ENCODE measurements around the gene NFATC1.

The NFATC1 gene

GRCh38 chr18:79496237-79496977 is 100.7 kb downstream of the NFATC1 start:
- Histone ChIP-seq H2BK12ac (ENCODE audit: low read length) (no peak overlapping the region), H2BK120ac (ENCODE audit: low read depth, low read length) (no peak overlapping the region), H3K18ac (ENCODE audit: low read length) (peak overlapping the region; percentile 17), H3K27me3 (ENCODE audit: control insufficient read depth in 3 of 3, insufficient read depth in 3 of 3, low read depth in 1 of 3, low read length in 3 of 3) (no peaks in the 10 kb centered on the region), H4K91ac (ENCODE audit: low read depth, low read length, poor library complexity) (no peak overlapping the region), H3K9me3 (replicated peaks in 1 of 2; ENCODE audit: control insufficient read depth in 2 of 2, insufficient read depth in 1 of 2, low read depth in 1 of 2, low read length in 2 of 2) (peaks cover 4 to 10% of the 10 kb centered on the region in 2 donors), H3K14ac (ENCODE audit: low read length) (peak overlapping the region; percentile 33), H3K79me1 (ENCODE audit: low read depth, low read length) (no peaks in the 10 kb centered on the region), H3K27ac (replicated peaks; ENCODE audit: low read length) (no peak overlapping the region), H3K4me3 (ENCODE audit: low read length in 2 of 2) (peak overlapping the region in 1 of 2 donors; percentile 23), H3K4ac (ENCODE audit: low read length) (no peak overlapping the region), H4K8ac (ENCODE audit: low read depth, low read length) (no peak overlapping the region), H3K36me3 (replicated peaks in 1 of 2; ENCODE audit: control insufficient read depth in 2 of 2, insufficient read depth in 2 of 2, low read length in 2 of 2) (no peaks in the 10 kb centered on the region), H2BK15ac (ENCODE audit: low read length) (no peak overlapping the region), H3K4me1 (ENCODE audit: control insufficient read depth in 2 of 2, insufficient read depth in 1 of 2, low read depth in 1 of 2, low read length in 2 of 2) (no peaks in the 10 kb centered on the region), H3K9ac (ENCODE audit: low read depth, low read length, poor library complexity) (no peak overlapping the region), H3K23ac (ENCODE audit: low read depth, low read length, poor library complexity) (no peak overlapping the region), H2BK5ac (ENCODE audit: low read length) (no peak overlapping the region), H3K4me2 (ENCODE audit: insufficient read depth, low read length, poor library complexity, severe bottlenecking) (no peak overlapping the region), H2AFZ (ENCODE audit: low read length) (no peak overlapping the region), H2AK5ac (ENCODE audit: low read depth, low read length) (no peak overlapping the region)
- WGBS, 2 donors (ENCODE audit: extremely low coverage in 2 of 2, insufficient read length in 2 of 2, insufficient replicate concordance in 1 of 2) = no CpG with 5 or more reads among the region's 32 CpGs
- no peak for DNase-seq (ENCODE audit: low spot score)

- H3K27ac ChIP-seq (replicated peaks; ENCODE audit: low read length) = no peak overlapping the region
- no peak for DNase-seq (ENCODE audit: low spot score)
Observed at GRCh38 chr18:79496978-79497637, 101.4 kb downstream of the NFATC1 start.

GRCh38 chr18:79497638-79498081 is 101.9 kb downstream of the NFATC1 start:
- no CpG with 5 or more reads among the region's 4 CpGs for WGBS, 2 donors (ENCODE audit: extremely low coverage in 2 of 2, insufficient read length in 2 of 2, insufficient replicate concordance in 1 of 2)
- no peak overlapping the region for H3K14ac ChIP-seq (ENCODE audit: low read length)

More at GRCh38 chr18:79496978-79497637, 101.4 kb downstream of the NFATC1 start:
- no peak overlapping the region for H2BK120ac ChIP-seq (ENCODE audit: low read depth, low read length)
- no peaks in the 10 kb centered on the region for H3K27me3 ChIP-seq (ENCODE audit: control insufficient read depth in 3 of 3, insufficient read depth in 3 of 3, low read depth in 1 of 3, low read length in 3 of 3)
- H2AK5ac ChIP-seq (ENCODE audit: low read depth, low read length) = no peak overlapping the region
- H2BK5ac ChIP-seq (ENCODE audit: low read length) = no peak overlapping the region
- no peak overlapping the region for H3K4me2 ChIP-seq (ENCODE audit: insufficient read depth, low read length, poor library complexity, severe bottlenecking)
- H3K9me3 ChIP-seq (replicated peaks in 1 of 2; ENCODE audit: control insufficient read depth in 2 of 2, insufficient read depth in 1 of 2, low read depth in 1 of 2, low read length in 2 of 2) = peaks cover 4 to 10% of the 10 kb centered on the region in 2 donors
- H3K4me3 ChIP-seq (ENCODE audit: low read length in 2 of 2) = no peak overlapping the region
- no peak overlapping the region for H3K4ac ChIP-seq (ENCODE audit: low read length)
- H4K91ac ChIP-seq (ENCODE audit: low read depth, low read length, poor library complexity) = no peak overlapping the region
- H3K36me3 ChIP-seq (replicated peaks in 1 of 2; ENCODE audit: control insufficient read depth in 2 of 2, insufficient read depth in 2 of 2, low read length in 2 of 2) = no peaks in the 10 kb centered on the region
- H3K4me1 ChIP-seq (ENCODE audit: control insufficient read depth in 2 of 2, insufficient read depth in 1 of 2, low read depth in 1 of 2, low read length in 2 of 2) = no peaks in the 10 kb centered on the region
- no peak overlapping the region for H3K9ac ChIP-seq (ENCODE audit: low read depth, low read length, poor library complexity)
- no peak overlapping the region for H3K18ac ChIP-seq (ENCODE audit: low read length)
- no peak overlapping the region for H3K14ac ChIP-seq (ENCODE audit: low read length)
- no peak overlapping the region for H3K23ac ChIP-seq (ENCODE audit: low read depth, low read length, poor library complexity)
- no CpG with 5 or more reads among the region's 22 CpGs for WGBS, 2 donors (ENCODE audit: extremely low coverage in 2 of 2, insufficient read length in 2 of 2, insufficient replicate concordance in 1 of 2)
- H4K8ac ChIP-seq (ENCODE audit: low read depth, low read length) = no peak overlapping the region
- H2BK15ac ChIP-seq (ENCODE audit: low read length) = no peak overlapping the region
- no peak overlapping the region for H2BK12ac ChIP-seq (ENCODE audit: low read length)
- no peak overlapping the region for H2AFZ ChIP-seq (ENCODE audit: low read length)
- no peaks in the 10 kb centered on the region for H3K79me1 ChIP-seq (ENCODE audit: low read depth, low read length)

DNA sequence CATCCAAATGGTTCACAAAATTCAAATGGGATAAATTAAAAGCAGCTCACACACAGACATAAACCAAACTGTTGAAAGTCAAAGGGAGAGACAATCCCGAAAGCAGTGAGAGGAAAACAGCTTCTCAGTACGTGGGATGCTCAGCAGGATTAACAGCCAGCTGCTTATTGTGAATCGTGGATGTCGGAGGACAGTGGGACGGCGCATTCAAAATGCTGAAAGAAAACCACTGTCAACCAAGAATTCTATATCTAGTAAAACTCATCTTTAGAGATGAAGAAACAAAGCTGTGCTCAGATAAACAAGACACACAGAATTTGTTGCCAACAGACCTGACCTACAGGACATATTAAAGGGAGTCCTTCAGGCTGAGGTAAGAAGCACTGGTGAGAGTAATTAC is 102.9 kb downstream of the NFATC1 start:
- Histone ChIP-seq H4K91ac (ENCODE audit: low read depth, low read length, poor library complexity) (no peak overlapping the region), H3K36me3 (replicated peaks in 1 of 2; ENCODE audit: control insufficient read depth in 2 of 2, insufficient read depth in 2 of 2, low read length in 2 of 2) (no peaks in the 10 kb centered on the region), H3K4me1 (ENCODE audit: control insufficient read depth in 2 of 2, insufficient read depth in 1 of 2, low read depth in 1 of 2, low read length in 2 of 2) (no peaks in the 10 kb centered on the region), H3K4me3 (ENCODE audit: low read length in 2 of 2) (no peak overlapping the region), H2AFZ (ENCODE audit: low read length) (no peak overlapping the region), H3K14ac (ENCODE audit: low read length) (no peak overlapping the region), H2BK5ac (ENCODE audit: low read length) (no peak overlapping the region), H3K4ac (ENCODE audit: low read length) (no peak overlapping the region), H3K4me2 (ENCODE audit: insufficient read depth, low read length, poor library complexity, severe bottlenecking) (no peak overlapping the region), H2AK5ac (ENCODE audit: low read depth, low read length) (no peak overlapping the region), H3K79me1 (ENCODE audit: low read depth, low read length) (no peaks in the 10 kb centered on the region), H2BK12ac (ENCODE audit: low read length) (no peak overlapping the region), H2BK15ac (ENCODE audit: low read length) (no peak overlapping the region), H2BK120ac (ENCODE audit: low read depth, low read length) (no peak overlapping the region), H4K8ac (ENCODE audit: low read depth, low read length) (no peak overlapping the region), H3K18ac (ENCODE audit: low read length) (no peak overlapping the region), H3K9me3 (replicated peaks in 1 of 2; ENCODE audit: control insufficient read depth in 2 of 2, insufficient read depth in 1 of 2, low read depth in 1 of 2, low read length in 2 of 2) (peaks cover 4 to 10% of the 10 kb centered on the region in 2 donors), H3K27me3 (ENCODE audit: control insufficient read depth in 3 of 3, insufficient read depth in 3 of 3, low read depth in 1 of 3, low read length in 3 of 3) (peaks cover 0 to 3% (median 0%) of the 10 kb centered on the region in 3 experiments), H3K9ac (ENCODE audit: low read depth, low read length, poor library complexity) (no peak overlapping the region), H3K23ac (ENCODE audit: low read depth, low read length, poor library complexity) (no peak overlapping the region), H3K27ac (replicated peaks; ENCODE audit: low read length) (no peak overlapping the region)
- WGBS, 2 donors (ENCODE audit: extremely low coverage in 2 of 2, insufficient read length in 2 of 2, insufficient replicate concordance in 1 of 2) = no CpG with 5 or more reads among the region's 6 CpGs
- DNase-seq (ENCODE audit: low spot score) = no peak

More at GRCh38 chr18:79497638-79498081, 101.9 kb downstream of the NFATC1 start:
- no peak overlapping the region for H3K4ac ChIP-seq (ENCODE audit: low read length)
- no peak overlapping the region for H2AK5ac ChIP-seq (ENCODE audit: low read depth, low read length)
- no peaks in the 10 kb centered on the region for H3K36me3 ChIP-seq (replicated peaks in 1 of 2; ENCODE audit: control insufficient read depth in 2 of 2, insufficient read depth in 2 of 2, low read length in 2 of 2)
- no peak overlapping the region for H2BK12ac ChIP-seq (ENCODE audit: low read length)
- H4K91ac ChIP-seq (ENCODE audit: low read depth, low read length, poor library complexity) = no peak overlapping the region
- no peak overlapping the region for H3K9ac ChIP-seq (ENCODE audit: low read depth, low read length, poor library complexity)
- H3K9me3 ChIP-seq (replicated peaks in 1 of 2; ENCODE audit: control insufficient read depth in 2 of 2, insufficient read depth in 1 of 2, low read depth in 1 of 2, low read length in 2 of 2) = peaks cover 4 to 10% of the 10 kb centered on the region in 2 donors
- no peaks in the 10 kb centered on the region for H3K4me1 ChIP-seq (ENCODE audit: control insufficient read depth in 2 of 2, insufficient read depth in 1 of 2, low read depth in 1 of 2, low read length in 2 of 2)
- H2BK15ac ChIP-seq (ENCODE audit: low read length) = no peak overlapping the region
- H2BK120ac ChIP-seq (ENCODE audit: low read depth, low read length) = no peak overlapping the region
- DNase-seq (ENCODE audit: low spot score) = no peak
- no peak overlapping the region for H2BK5ac ChIP-seq (ENCODE audit: low read length)
- no peaks in the 10 kb centered on the region for H3K79me1 ChIP-seq (ENCODE audit: low read depth, low read length)
- no peak overlapping the region for H2AFZ ChIP-seq (ENCODE audit: low read length)
- no peak overlapping the region for H3K23ac ChIP-seq (ENCODE audit: low read depth, low read length, poor library complexity)
- H3K4me2 ChIP-seq (ENCODE audit: insufficient read depth, low read length, poor library complexity, severe bottlenecking) = no peak overlapping the region
- no peaks in the 10 kb centered on the region for H3K27me3 ChIP-seq (ENCODE audit: control insufficient read depth in 3 of 3, insufficient read depth in 3 of 3, low read depth in 1 of 3, low read length in 3 of 3)
- H4K8ac ChIP-seq (ENCODE audit: low read depth, low read length) = no peak overlapping the region
- H3K27ac ChIP-seq (replicated peaks; ENCODE audit: low read length) = no peak overlapping the region
- H3K4me3 ChIP-seq (ENCODE audit: low read length in 2 of 2) = no peak overlapping the region
- no peak overlapping the region for H3K18ac ChIP-seq (ENCODE audit: low read length)

All from neuronal stem cell (in vitro differentiated cells).